ENCODE results near the gene KCTD7. TPM values are rescaled to one million over a fixed set of nuclear protein-coding genes. Genes with fewer than 3 reads are reported as not detected.

The KCTD7 gene
- total RNA-seq, 1 experiment from 2014 or later, result 3.9 TPM

Other genes starting within 250 kb of the KCTD7 start
- gene RABGEF1, start 111.9 kb downstream of the KCTD7 start, total RNA-seq (2021; ENCODE audit: unreplicated experiment), result 22.9 TPM